Left ventricle myocardium superior (tissue), 1 donor: Measurements from ENCODE around the gene HMGCS1. TPM values are rescaled to one million over a fixed set of nuclear protein-coding genes. Genes with fewer than 3 reads are reported as not detected.
"Not testable (repeated sequence)": the region's sequence is repeated elsewhere in the genome, so short reads cannot be mapped to it uniquely, and the experiment has no call there.

Source experiments
- ATAC-seq: fragments of 200-7000 bp; cut with Tn5 transposase; one replicate; pipeline ENCODE4 v1.9.1; 2020; ENCODE audit warnings: mild to moderate bottlenecking, moderate library complexity
- DNase-seq: peaks from one replicate; pipeline ENCODE4 v3.0.0-alpha.2; 2020
- intact Hi-C: fragments of 100-400 bp; cut with micrococcal nuclease; formaldehyde crosslinking; loops from one replicate; pipeline ENCODE4 v1.11.0; 2022
- total RNA-seq: library from RNA; stranded (reverse); fragmentation: NEBNext Ultra II Directional; extraction: Animal tissue kit (Norgen Biotek cat#: 25700); gene quantifications from one replicate; pipeline ENCODE4 v1.2.1, GENCODE V29; 2021
- donor health status: DM: no; HTN: yes; CAD: no; lungs with severe emphysema.

Gene HMGCS1
- total RNA-seq, 1 donor from 2014 or later: 25.4 TPM

- ATAC-seq: peak; percentile 27
- intact Hi-C loops: no loop called here
- no peak for DNase-seq
Measured at GRCh38 chr5:43286623-43287022, 26.6 kb downstream of the HMGCS1 start.

DNA sequence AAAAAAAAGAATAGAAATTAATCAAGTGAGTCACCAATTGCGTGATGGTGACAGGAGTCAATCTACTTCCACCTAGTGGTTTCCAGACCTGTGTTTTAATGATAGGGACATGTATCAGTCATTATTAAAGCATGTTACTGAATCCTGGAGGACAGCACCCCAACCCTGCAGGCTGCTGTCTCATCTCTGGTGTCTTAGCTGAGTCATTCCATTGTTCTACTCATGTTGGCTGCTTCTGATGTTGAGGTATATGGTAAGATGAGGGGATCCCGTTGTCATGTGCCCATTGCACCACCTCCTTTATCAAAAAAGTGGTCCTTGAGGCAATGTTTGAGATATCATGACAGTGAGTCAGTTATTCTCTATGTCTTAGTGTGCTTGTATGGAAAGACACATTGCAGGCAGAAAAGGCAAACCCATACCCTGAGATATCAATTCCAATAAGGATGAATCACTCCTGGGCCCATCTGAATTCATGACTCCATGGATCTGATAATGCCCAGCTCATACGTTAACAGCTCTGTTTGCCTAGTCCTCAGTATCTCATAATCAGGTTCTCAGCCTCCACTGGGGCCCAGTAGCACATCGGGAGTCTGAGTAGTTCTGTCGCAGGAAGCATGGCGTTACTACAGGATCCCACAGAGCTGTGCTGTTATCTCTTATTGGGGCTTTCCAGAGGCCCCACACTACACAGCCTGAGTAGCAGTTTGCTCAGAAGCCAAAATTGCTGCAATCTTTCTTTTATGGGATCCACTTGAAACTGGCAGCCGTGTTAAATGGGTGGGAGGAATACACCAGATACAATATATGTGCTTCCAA is 31.2 kb downstream of the HMGCS1 start:
- ATAC-seq: no peak
- no peak for DNase-seq
- intact Hi-C loops: no loop called here

DNA sequence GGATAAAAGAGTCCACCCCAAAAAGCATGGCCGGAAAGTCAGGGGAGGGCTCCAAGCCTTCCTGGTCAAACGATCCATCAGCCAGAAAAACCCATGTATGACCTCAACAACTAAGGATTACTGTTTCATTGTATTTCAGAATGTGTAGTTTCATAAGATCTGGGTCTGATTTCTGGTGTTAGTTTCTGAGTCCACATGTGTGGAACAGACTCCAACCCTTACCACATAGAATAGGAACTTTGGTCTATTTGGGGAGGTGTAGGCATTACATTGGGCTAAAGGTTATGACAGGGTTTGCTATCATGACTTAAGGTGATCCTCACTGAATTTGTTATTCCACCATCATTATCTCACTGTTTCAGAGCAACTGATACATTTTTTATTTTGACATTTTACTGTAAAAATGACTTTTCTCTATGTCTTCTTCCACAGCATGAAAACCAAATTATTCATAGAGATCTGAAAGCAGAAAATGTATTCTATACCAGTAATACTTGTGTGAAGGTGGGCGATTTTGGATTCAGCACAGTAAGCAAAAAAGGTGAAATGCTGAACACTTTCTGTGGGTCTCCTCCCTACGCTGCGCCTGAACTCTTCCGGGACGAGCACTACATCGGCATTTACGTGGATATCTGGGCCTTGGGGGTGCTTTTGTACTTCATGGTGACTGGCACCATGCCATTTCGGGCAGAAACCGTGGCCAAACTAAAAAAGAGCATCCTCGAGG is 33.5 kb downstream of the HMGCS1 start:
- no peak for DNase-seq
- ATAC-seq: no peak
- intact Hi-C loops: no loop called here

DNA sequence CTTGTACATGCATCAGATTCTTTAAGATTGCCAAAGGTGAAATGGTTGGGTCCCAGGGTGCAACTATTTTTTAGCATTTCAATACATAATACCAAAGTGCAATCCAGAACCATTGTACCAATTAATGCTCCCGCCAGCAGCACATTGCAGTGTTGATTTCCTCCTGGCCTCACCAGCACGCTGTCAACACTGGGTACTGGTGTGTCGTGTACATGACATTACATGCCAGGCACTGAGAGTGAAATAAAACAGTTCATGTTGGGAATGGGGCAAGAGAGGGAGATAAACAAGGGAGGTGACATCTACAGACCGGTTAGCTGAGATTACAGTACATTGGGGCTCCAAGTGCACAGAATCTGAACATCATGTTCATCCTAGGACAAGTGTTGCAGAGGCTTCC is 37.8 kb downstream of the HMGCS1 start:
- ATAC-seq (peak; percentile 99), DNase-seq (peak; percentile 72)
- intact Hi-C loops: no loop called here

DNA sequence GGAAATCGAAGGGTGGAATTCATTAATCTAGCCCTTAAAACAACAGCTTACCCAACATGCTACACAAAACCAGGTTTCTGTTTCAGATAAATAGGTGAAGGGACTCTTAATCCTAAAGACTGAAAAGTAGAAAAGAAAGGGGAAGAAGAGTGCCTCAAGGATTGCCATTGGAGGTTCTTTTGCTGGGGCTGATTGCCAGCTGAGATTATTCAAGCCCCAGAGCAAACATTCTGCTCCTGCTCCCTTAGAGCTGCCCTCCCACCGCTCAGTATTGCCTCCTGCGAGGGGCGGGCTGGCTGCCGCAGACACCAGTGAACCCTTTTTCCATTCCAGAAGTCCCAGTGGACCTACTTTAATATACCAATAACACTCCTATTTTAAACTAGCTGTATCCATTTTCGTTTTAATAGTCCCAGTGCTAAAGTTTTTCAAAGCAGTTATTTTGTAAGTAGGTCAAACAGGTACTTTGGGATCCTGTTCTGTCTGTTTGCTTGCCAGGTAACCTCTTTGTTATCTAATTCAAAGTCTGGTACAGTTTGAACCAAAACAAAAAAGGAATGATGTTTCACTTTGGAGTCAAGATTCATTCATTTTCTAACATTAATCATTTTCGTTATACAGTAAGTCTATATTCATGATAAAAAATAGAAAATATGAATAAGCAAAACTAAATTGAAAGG is 38.6 kb downstream of the HMGCS1 start:
- ATAC-seq (no peak), DNase-seq (no peak)
- intact Hi-C loops: no loop called here

DNA sequence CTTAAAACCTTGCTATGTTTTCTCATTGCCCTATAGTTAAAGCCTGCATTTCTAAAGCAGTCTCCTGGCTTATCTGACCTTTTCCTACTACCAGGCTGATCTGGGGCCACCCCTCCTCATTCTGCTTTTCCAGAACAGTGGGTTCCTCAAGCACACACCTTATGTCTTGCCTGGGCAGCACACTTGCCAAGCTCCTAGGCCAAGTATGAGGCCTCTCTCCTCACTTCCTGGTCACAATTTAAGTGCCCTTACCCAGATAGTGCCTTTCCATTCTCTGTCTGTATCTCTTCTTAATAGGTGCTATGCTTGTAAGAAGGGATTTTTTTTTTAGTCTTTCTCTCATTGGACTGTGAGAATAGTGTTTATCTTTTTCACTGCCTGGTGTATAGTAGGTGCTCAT is 39.7 kb downstream of the HMGCS1 start:
- intact Hi-C loops: no loop called here
- no peak for ATAC-seq
- DNase-seq: no peak

GRCh38 chr5:43270645-43271044 is 42.6 kb downstream of the HMGCS1 start:
- intact Hi-C loops: no loop called here
- DNase-seq (no peak), ATAC-seq (no peak)

DNA sequence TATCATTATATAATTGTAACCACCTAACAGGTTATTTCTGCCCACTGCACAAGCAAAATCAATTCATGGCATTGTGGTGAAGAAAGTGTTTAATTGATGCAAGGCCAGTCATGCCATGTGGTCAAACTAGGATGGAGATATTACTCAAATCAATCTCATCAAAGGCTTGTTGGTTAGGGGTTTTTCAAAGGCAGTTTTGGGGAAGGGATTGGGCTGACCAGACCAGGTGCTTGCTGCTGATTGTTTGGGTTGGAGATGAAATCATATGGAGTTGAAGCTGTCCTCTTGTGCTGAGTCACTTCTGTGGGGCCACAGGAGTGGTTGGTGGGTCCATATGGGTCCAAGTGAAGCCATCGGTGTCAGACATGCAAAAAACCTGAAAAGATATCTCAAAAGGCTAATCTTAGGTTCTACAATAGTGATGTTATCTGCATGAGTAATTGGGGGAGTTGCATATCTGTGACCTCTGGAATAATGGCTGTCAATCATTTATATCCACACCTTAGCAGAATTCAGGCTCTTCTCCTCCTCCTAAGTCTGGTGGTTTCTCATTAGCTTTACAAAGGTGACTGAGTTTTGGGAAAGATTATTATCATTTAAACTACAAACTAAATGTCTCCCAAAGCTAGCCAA is 44.9 kb downstream of the HMGCS1 start:
- DNase-seq (no peak), ATAC-seq (no peak)
- intact Hi-C loops: no loop called here

DNA sequence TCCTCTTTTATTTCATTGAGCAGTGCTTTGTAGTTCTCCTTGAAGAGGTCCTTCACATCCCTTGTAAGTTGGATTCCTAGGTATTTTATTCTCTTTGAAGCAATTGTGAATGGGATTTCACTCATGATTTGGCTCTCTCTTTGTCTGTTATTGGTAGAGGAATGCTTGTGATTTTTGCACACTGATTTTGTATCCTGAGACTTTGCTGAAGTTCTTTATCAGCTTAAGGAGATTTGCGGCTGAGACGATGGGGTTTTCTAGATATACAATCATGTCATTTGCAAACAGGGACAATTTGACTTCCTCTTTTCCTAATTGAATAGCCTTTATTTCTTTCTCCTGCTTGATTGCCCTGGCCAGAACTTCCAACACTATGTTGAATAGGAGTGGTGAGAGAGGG is 50.9 kb downstream of the HMGCS1 start:
- DNase-seq, ATAC-seq: not testable (repeated sequence)

DNA sequence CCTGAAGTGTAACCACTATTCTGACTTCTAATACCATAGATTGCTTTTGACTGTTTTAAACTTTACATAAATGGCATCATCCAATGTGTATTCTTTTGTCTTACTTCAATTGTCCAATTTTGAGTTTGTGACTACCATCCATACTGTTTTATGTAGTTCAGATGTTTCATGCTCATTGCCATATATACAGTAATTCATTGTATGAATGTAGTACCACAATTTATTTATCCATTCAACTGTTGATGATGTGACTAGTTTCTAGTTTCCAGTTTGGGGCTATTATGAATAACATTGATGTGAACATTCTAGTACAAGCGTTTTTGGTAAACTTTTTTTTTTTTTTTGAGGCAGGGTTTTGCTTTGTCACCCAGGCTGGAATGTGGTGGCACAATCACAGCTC is 55.1 kb downstream of the HMGCS1 start:
- ATAC-seq: no peak
- DNase-seq: no peak
- intact Hi-C loops: no loop called here

More for the DNA sequence above, 50.9 kb downstream of the HMGCS1 start:
- intact Hi-C loops: not testable (repeated sequence)

DNA sequence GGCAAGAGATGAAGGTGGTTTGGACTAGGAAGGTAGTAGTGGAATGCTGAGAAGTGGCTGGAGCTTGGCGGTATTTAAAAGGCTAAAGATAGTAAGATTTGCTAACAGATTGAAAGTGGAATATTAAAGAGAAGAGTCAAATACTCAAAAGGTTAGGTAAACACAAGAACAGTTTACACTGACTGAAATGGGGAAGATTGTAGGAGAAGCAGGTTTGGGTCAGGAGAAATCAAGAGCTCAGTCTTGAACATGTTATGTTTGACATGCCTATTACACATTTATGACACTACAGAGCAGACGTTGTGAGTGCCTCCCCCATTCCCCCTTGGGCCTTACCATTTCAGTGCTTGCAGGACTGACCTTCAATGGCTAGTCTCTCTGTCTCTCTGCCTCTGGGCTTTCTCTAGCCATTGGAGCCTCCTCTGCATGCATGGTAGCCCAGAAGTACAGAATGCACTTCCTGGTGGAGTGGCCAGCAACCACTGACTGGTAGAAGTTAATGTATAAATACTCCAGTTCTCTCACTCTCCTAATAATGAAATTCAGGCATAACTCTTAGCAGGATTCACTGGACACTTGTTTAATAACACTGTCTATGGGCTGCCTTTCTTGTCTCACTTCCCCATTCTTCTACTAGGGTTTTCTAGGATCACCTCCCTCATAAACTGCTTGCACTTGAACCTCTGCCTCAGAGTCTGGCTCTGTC is 56.8 kb downstream of the HMGCS1 start:
- ATAC-seq (no peak), DNase-seq (no peak)
- intact Hi-C loops: no loop called here

DNA sequence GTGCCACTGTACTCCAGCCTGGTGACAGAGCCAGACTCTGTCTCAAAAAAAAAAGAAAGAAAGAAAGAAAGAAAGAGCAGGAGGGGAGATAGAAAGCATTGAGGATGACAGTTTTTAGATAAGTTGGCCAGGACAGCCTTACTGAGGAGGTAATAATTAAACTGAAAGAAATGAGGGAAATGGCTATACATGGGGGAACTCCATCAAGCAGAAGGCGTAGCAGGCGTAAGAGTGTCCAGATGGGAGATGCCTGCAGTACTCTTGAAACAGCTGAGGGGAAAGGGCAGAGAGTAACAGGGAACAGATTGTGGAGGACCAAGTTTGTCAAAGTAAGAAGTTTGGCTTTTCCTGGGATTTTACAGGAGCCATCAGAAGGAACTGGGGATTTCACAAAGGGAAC is 57.5 kb downstream of the HMGCS1 start:
- intact Hi-C loops: no loop called here
- DNase-seq (no peak), ATAC-seq (no peak)

DNA sequence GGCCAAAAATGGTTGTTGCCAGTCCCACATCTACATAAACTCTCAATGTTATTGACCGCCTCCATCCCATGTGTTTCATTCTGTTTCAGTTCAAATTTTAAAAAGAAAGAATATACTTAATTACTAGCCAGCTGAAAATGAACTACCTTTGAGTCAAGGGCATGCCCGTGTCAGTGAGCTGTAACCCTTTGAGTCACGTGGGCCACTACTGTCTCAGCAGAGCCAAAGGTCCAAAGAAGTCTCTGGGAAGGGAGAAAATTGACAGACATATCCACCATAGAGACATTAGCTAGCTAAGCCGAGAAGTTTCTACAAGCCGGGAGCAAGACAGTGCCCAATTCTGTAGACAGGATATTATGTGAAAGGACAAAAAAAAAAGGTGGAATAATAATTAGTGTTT is 61.5 kb downstream of the HMGCS1 start:
- no peak for DNase-seq
- intact Hi-C loops: no loop called here
- ATAC-seq: no peak

GRCh38 chr5:43245724-43246385 is 67.4 kb downstream of the HMGCS1 start:
- ATAC-seq (no peak), DNase-seq (no peak)
- intact Hi-C loops: no loop called here

GRCh38 chr5:43244823-43245565 is 68.2 kb downstream of the HMGCS1 start:
- DNase-seq (no peak), ATAC-seq (no peak)
- intact Hi-C loops: no loop called here

GRCh38 chr5:43243270-43243669 is 69.9 kb downstream of the HMGCS1 start:
- intact Hi-C loops: no loop called here
- ATAC-seq: no peak
- no peak for DNase-seq

DNA sequence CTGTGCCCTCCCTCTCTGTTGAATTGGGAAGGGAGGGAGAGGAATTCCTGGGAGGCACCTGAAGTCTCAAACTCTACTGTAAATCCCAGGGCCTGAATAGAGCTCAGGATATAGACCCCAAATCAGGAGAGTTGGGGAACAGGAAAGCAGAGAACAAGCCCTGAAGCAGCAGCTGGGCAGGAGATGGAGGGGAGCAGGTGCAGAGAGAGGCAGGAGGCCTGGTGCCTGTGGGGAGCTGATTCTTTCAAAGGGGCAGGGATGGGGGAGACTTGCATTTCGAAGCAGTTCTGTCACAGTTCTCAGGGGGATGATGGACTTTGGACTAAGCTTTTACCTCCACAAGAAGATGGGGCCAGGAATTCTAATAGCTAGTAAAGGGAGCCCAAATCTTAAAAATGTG is 71.0 kb downstream of the HMGCS1 start:
- ATAC-seq: no peak
- intact Hi-C loops: no loop called here
- no peak for DNase-seq
